AG04450 (cell line): Measurements from ENCODE around the gene DHX32. TPM values are rescaled to one million over a fixed set of nuclear protein-coding genes. Genes with fewer than 3 reads are reported as not detected.

Experiments
- CTCF ChIA-PET: fragments of 300-600, 350-600 bp; formaldehyde crosslinking; extraction: SDS; loops from one replicate; lab custom pipeline; 2022; ENCODE audit warnings: antibody characterized with exemption, inconsistent platforms; lab: Charles Lee
- POLR2A ChIA-PET: fragments of 350-600 bp; formaldehyde crosslinking; extraction: SDS; loops from one replicate; lab custom pipeline; 2021; ENCODE audit warnings: antibody characterized with exemption, inconsistent platforms; lab: Yijun Ruan, JAX
- DNase-seq: peaks from one replicate; pipeline ENCODE4 v3.0.0-alpha.2; 2011; ENCODE audit warnings: low read depth, low spot score
- H3K27ac ChIP-seq: one replicate; pipeline ENCODE4 v1.5.1; 2012; ENCODE audit warnings: low read depth, low read length, control low read depth
- H3K27me3 ChIP-seq: one replicate; pipeline ENCODE4 v1.6.0; 2012; ENCODE audit warnings: low read length; ENCODE audit not compliant: control insufficient read depth, insufficient read depth
- H3K4me3 ChIP-seq: 2 replicates; pipeline ENCODE4 v1.5.1; 2011; ENCODE audit warnings: mild to moderate bottlenecking, low read depth, low read length, control low read depth
- H3K9me3 ChIP-seq: 2 replicates; pipeline ENCODE4 v1.5.1; 2012; ENCODE audit warnings: low read length; ENCODE audit not compliant: control insufficient read depth, insufficient read depth
- polyA plus RNA-seq: library from polyadenylated mRNA; depleted of rRNA; stranded (reverse); fragments of >200 nt; gene quantifications from 2 replicates; pipeline ENCODE4 v1.2.3, GENCODE V29; 2011
- TF ChIP-seq, protein P1 (sequence below): IDR thresholded peaks from 2 replicates; pipeline ENCODE4 v1.5.1; 2011; ENCODE audit warnings: low read depth, low read length, control low read depth, inconsistent platforms

DHX32 gene
- polyA plus RNA-seq, 1 experiment: 30.8 TPM

DNA sequence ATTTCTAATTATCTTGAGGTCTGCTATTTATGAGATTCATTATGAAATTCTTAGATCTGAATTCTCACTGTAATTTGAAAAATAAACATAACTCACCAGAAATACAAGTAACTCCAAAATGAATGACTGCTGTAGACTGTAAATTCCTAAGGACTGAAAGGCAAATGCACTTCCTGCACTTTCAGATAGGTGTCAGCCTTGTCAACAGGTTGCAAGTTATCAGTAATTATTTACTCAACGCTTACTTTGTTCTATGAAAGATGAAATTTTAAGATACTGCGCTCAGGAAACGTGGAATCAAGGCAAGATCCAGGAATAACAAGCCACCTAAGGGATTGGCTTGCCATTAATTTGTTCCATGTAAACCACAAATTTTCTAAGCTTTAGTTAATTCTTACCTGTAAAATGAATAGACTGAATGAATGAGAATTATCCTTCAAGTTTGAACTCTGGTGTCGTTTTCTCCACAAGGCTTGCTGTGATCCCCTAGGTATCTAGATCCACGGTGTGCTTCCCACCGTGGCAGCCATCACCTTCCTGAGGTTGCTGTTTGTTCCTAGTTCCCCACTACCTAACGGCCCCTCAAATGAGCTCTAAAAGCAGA is 12.6 kb downstream of the DHX32 start:
- H3K4me3 ChIP-seq: no peak overlapping the region
- CTCF ChIA-PET: interaction anchor here (0.6 to 4.5 kb wide), 23 partner anchors 8 to 899 kb away, joined by 3 to 28 read pairs (median 3); no protein-coding TSS in a partner anchor
- POLR2A ChIA-PET: no interaction called here
- no peaks in the 10 kb centered on the region for H3K9me3 ChIP-seq
- peak; percentile 32 for DNase-seq
- no peak overlapping the region for H3K27ac ChIP-seq
- TF ChIP-seq, protein P1, sequence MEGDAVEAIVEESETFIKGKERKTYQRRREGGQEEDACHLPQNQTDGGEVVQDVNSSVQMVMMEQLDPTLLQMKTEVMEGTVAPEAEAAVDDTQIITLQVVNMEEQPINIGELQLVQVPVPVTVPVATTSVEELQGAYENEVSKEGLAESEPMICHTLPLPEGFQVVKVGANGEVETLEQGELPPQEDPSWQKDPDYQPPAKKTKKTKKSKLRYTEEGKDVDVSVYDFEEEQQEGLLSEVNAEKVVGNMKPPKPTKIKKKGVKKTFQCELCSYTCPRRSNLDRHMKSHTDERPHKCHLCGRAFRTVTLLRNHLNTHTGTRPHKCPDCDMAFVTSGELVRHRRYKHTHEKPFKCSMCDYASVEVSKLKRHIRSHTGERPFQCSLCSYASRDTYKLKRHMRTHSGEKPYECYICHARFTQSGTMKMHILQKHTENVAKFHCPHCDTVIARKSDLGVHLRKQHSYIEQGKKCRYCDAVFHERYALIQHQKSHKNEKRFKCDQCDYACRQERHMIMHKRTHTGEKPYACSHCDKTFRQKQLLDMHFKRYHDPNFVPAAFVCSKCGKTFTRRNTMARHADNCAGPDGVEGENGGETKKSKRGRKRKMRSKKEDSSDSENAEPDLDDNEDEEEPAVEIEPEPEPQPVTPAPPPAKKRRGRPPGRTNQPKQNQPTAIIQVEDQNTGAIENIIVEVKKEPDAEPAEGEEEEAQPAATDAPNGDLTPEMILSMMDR: peak; percentile 80
- H3K27me3 ChIP-seq: no peaks in the 10 kb centered on the region

DNA sequence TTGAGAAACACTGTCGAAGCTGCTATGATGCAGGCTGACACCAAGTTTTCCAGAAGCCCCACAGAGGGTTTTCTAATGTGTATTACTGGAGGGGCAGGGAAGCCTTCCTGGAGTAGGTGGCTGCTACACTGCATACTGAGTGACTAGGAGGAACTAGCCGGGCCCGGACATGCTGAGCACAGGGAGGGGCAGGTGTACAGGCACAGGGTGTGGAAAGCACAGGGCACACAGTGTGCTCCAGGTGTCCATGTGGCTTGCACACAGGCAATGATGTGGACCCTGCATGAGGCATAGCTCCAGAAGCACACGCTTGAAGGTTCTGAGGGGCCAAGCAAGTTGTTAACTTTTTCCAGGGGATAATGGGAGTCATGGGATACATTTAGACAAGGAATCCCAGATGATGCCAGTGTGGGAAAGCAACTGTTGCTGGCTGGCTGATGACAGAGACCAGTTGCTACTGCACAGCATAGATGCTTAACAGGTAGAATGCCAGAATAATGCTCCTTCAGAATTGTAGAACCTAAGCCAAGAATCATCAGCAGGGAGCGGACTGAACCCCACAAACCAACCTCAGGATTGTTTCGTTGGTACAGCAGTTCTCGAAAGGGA is 14.6 kb downstream of the DHX32 start:
- POLR2A ChIA-PET: no interaction called here
- H3K27ac ChIP-seq: no peak overlapping the region
- no peak overlapping the region for H3K4me3 ChIP-seq
- CTCF ChIA-PET: interaction anchor here (0.5 to 2.1 kb wide), 2 partner anchors 12 to 68 kb away, joined by 4 to 11 read pairs; no protein-coding TSS in a partner anchor
- TF ChIP-seq, protein P1: no peak
- H3K9me3 ChIP-seq: no peaks in the 10 kb centered on the region
- no peak for DNase-seq
- H3K27me3 ChIP-seq: no peaks in the 10 kb centered on the region

DNA sequence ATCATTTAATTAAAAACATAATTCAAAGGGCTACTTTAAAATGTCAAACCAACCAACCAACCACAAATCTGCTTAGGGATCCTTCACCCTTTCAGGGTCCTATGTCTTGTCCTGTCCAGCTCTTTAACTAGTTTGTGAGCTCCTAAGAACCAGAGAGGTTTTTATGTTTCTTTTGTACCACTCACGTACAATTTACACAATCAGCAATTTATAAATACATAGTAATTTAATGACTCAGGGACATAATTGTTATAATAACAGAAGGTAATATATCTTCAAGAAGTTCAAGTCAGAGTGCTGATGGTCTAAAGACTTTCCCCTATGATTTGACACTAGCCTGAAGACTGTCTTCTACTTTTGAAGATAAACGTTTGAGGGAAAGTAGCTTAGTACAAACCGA is 16.0 kb downstream of the DHX32 start:
- H3K4me3 ChIP-seq: no peak overlapping the region
- TF ChIP-seq, protein P1: no peak
- no peak overlapping the region for H3K27ac ChIP-seq
- ChIA-PET POLR2A (no interaction called here), CTCF (interaction anchor here (0.7 to 2.1 kb wide), 2 partner anchors 69 to 1420 kb away, joined by 4 to 11 read pairs; no protein-coding TSS in a partner anchor)
- no peaks in the 10 kb centered on the region for H3K27me3 ChIP-seq
- no peaks in the 10 kb centered on the region for H3K9me3 ChIP-seq
- DNase-seq: no peak

DNA sequence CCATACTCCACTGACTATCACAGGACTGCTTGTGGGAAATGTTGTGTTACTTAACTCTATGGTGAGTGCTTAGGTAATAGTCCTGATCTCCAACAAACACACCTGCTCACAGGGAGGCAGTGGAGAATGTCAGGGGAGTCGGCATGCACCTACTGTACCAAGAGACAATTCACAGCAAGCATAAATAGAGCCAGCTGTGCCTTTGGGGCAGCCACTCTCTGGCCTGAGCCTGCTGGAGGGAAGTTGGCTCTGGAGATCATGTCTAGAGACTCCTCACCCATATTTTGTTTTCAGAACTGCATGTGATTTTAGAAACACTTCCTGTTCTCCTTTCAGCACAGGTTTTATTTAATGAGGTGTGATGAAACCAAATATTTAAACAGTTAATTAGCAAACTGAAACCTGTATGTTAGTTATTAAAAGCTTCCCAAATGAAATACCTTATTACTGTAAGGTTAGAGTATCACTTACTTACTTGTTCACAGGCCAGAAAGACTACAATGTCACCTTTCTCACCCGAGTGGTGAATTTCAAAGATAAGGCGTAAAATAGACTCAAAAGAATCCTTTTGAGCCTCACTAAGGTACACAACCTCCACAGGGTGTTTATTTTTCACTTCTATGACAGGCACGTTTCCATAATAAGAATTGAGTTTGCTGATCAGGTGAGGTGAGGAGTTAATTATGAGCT is 21.8 kb downstream of the DHX32 start:
- no peaks in the 10 kb centered on the region for H3K27me3 ChIP-seq
- no peak overlapping the region for H3K27ac ChIP-seq
- DNase-seq: no peak
- H3K4me3 ChIP-seq: no peak overlapping the region
- TF ChIP-seq, protein P1: no peak
- POLR2A ChIA-PET: no interaction called here
- no peaks in the 10 kb centered on the region for H3K9me3 ChIP-seq
- CTCF ChIA-PET: interaction anchor here (0.7 kb wide), 1 partner anchor 10 kb away, joined by 3 read pairs; no protein-coding TSS in a partner anchor
